ENCODE results near the gene TRAF5. TPM values are rescaled to one million over a fixed set of nuclear protein-coding genes. Genes with fewer than 3 reads are reported as not detected.

TRAF5 gene
- 10 to 100 TPM; 27.8 to 46.7 TPM for total RNA-seq

GRCh38 chr1:211326528-211327345 is at the start of gene TRAF5:
TRAF5 (plus strand) TSS chr1:211326833; CDS start chr1:211353240, 26,407 bp downstream.
- H3K4me1 Mint-ChIP-seq (ENCODE audit: low read depth in 2 of 2): peaks cover 54 to 56% of the 10 kb centered on the region in 2 donors
- no peaks in the 10 kb centered on the region for H3K27me3 Mint-ChIP-seq
- peak within 1 kb of the TSS; percentile 91 for H3K4me3 Mint-ChIP-seq
- ATAC-seq: peak; percentile 80 to 91
- DNase-seq (ENCODE audit: low spot score): peak; percentile 83
- no peaks in the 10 kb centered on the region for H3K36me3 Mint-ChIP-seq
- no peaks in the 10 kb centered on the region for H3K9me3 Mint-ChIP-seq
- H3K27ac Mint-ChIP-seq: peak within 1 kb of the TSS; percentile 96 to 98

GRCh38 chr1:211279340-211279739 is 47.3 kb upstream of the TRAF5 start:
- Mint-ChIP-seq H3K36me3 (peaks cover 4% of the 10 kb centered on the region), H3K4me1 (ENCODE audit: low read depth in 2 of 2) (no peaks in the 10 kb centered on the region), H3K27ac (no peak overlapping the region), H3K9me3 (no peaks in the 10 kb centered on the region), H3K4me3 (no peak overlapping the region), H3K27me3 (no peaks in the 10 kb centered on the region)
- ATAC-seq (no peak), DNase-seq (ENCODE audit: low spot score) (no peak)

- no peak overlapping the region for H3K27ac Mint-ChIP-seq
- peaks cover 0 to 4% of the 10 kb centered on the region in 2 donors for H3K4me1 Mint-ChIP-seq (ENCODE audit: low read depth in 2 of 2)
- ATAC-seq (no peak), DNase-seq (ENCODE audit: low spot score) (no peak)
- no peaks in the 10 kb centered on the region for H3K9me3 Mint-ChIP-seq
- H3K4me3 Mint-ChIP-seq: no peak overlapping the region
- peaks cover 4% of the 10 kb centered on the region for H3K36me3 Mint-ChIP-seq
- H3K27me3 Mint-ChIP-seq: no peaks in the 10 kb centered on the region
Observed at GRCh38 chr1:211280910-211281309, 45.7 kb upstream of the TRAF5 start.

- no peak for DNase-seq (ENCODE audit: low spot score)
- H3K27me3 Mint-ChIP-seq: no peaks in the 10 kb centered on the region
- H3K36me3 Mint-ChIP-seq: peaks cover 4% of the 10 kb centered on the region
- H3K4me3 Mint-ChIP-seq: no peak overlapping the region
- peaks cover 0 to 4% of the 10 kb centered on the region in 2 donors for H3K4me1 Mint-ChIP-seq (ENCODE audit: low read depth in 2 of 2)
- no peak for ATAC-seq
- no peaks in the 10 kb centered on the region for H3K9me3 Mint-ChIP-seq
- H3K27ac Mint-ChIP-seq: no peak overlapping the region
Observed at GRCh38 chr1:211281320-211282022, 45.2 kb upstream of the TRAF5 start.

- Mint-ChIP-seq H3K9me3 (no peaks in the 10 kb centered on the region), H3K4me1 (ENCODE audit: low read depth in 2 of 2) (peaks cover 0 to 4% of the 10 kb centered on the region in 2 donors), H3K36me3 (peaks cover 4% of the 10 kb centered on the region), H3K4me3 (no peak overlapping the region), H3K27ac (no peak overlapping the region), H3K27me3 (no peaks in the 10 kb centered on the region)
- ATAC-seq (no peak), DNase-seq (ENCODE audit: low spot score) (no peak)
Observed at GRCh38 chr1:211282023-211282373, 44.6 kb upstream of the TRAF5 start.

- Mint-ChIP-seq H3K27ac (no peak overlapping the region), H3K9me3 (no peaks in the 10 kb centered on the region), H3K36me3 (peaks cover 11% of the 10 kb centered on the region), H3K27me3 (no peaks in the 10 kb centered on the region), H3K4me1 (ENCODE audit: low read depth in 2 of 2) (peaks cover 0 to 6% of the 10 kb centered on the region in 2 donors), H3K4me3 (no peak overlapping the region)
- DNase-seq (ENCODE audit: low spot score): no peak
- ATAC-seq: no peak
Observed at GRCh38 chr1:211285196-211285595, 41.4 kb upstream of the TRAF5 start.

GRCh38 chr1:211287218-211287617 is 39.4 kb upstream of the TRAF5 start:
- no peaks in the 10 kb centered on the region for H3K9me3 Mint-ChIP-seq
- ATAC-seq: no peak
- DNase-seq (ENCODE audit: low spot score): no peak
- H3K36me3 Mint-ChIP-seq: peaks cover 26% of the 10 kb centered on the region
- H3K4me1 Mint-ChIP-seq (ENCODE audit: low read depth in 2 of 2): peaks cover 0 to 6% of the 10 kb centered on the region in 2 donors
- H3K27ac Mint-ChIP-seq: no peak overlapping the region
- H3K27me3 Mint-ChIP-seq: no peaks in the 10 kb centered on the region
- no peak overlapping the region for H3K4me3 Mint-ChIP-seq

GRCh38 chr1:211292411-211292810 is 34.2 kb upstream of the TRAF5 start:
- ATAC-seq: no peak
- no peaks in the 10 kb centered on the region for H3K9me3 Mint-ChIP-seq

GRCh38 chr1:211296396-211296795 is 30.2 kb upstream of the TRAF5 start:
- Mint-ChIP-seq H3K4me1 (ENCODE audit: low read depth in 2 of 2) (peaks cover 0 to 8% of the 10 kb centered on the region in 2 donors), H3K27me3 (no peaks in the 10 kb centered on the region), H3K4me3 (no peak overlapping the region), H3K9me3 (no peaks in the 10 kb centered on the region), H3K36me3 (peaks cover 33% of the 10 kb centered on the region), H3K27ac (no peak overlapping the region)
- ATAC-seq: no peak
- DNase-seq (ENCODE audit: low spot score): no peak

More at GRCh38 chr1:211292411-211292810, 34.2 kb upstream of the TRAF5 start:
- Mint-ChIP-seq H3K27me3 (no peaks in the 10 kb centered on the region), H3K36me3 (peaks cover 34% of the 10 kb centered on the region), H3K27ac (no peak overlapping the region), H3K4me3 (no peak overlapping the region), H3K4me1 (ENCODE audit: low read depth in 2 of 2) (peaks cover 0 to 10% of the 10 kb centered on the region in 2 donors)
- DNase-seq (ENCODE audit: low spot score): no peak

GRCh38 chr1:211305044-211305443 is 21.6 kb upstream of the TRAF5 start:
- peaks cover 0 to 15% of the 10 kb centered on the region in 2 donors for H3K4me1 Mint-ChIP-seq (ENCODE audit: low read depth in 2 of 2)
- H3K36me3 Mint-ChIP-seq: peaks cover 19% of the 10 kb centered on the region
- H3K27ac Mint-ChIP-seq: peak overlapping the region in 1 of 2 donors; percentile 61
- ATAC-seq (peak; percentile 77 to 99), DNase-seq (ENCODE audit: low spot score) (no peak)
- H3K4me3 Mint-ChIP-seq: no peak overlapping the region
- H3K27me3 Mint-ChIP-seq: no peaks in the 10 kb centered on the region
- H3K9me3 Mint-ChIP-seq: no peaks in the 10 kb centered on the region

- peaks cover 14% of the 10 kb centered on the region for H3K36me3 Mint-ChIP-seq
- no peak overlapping the region for H3K4me3 Mint-ChIP-seq
- H3K27me3 Mint-ChIP-seq: no peaks in the 10 kb centered on the region
- H3K4me1 Mint-ChIP-seq (ENCODE audit: low read depth in 2 of 2): peaks cover 0 to 4% of the 10 kb centered on the region in 2 donors
- no peaks in the 10 kb centered on the region for H3K9me3 Mint-ChIP-seq
- H3K27ac Mint-ChIP-seq: peak overlapping the region in 1 of 2 donors; percentile 30
- DNase-seq (ENCODE audit: low spot score) (no peak), ATAC-seq (no peak)
Observed at GRCh38 chr1:211309617-211310016, 17.0 kb upstream of the TRAF5 start.

- H3K36me3 Mint-ChIP-seq: peaks cover 14% of the 10 kb centered on the region
- H3K9me3 Mint-ChIP-seq: no peaks in the 10 kb centered on the region
- ATAC-seq (no peak), DNase-seq (ENCODE audit: low spot score) (no peak)
- H3K4me3 Mint-ChIP-seq: no peak overlapping the region
- no peaks in the 10 kb centered on the region for H3K27me3 Mint-ChIP-seq
- H3K4me1 Mint-ChIP-seq (ENCODE audit: low read depth in 2 of 2): no peaks in the 10 kb centered on the region
- H3K27ac Mint-ChIP-seq: no peak overlapping the region
Observed at GRCh38 chr1:211313392-211313791, 13.2 kb upstream of the TRAF5 start.

- Mint-ChIP-seq H3K27me3 (no peaks in the 10 kb centered on the region), H3K36me3 (peaks cover under 1% of the 10 kb centered on the region), H3K4me1 (ENCODE audit: low read depth in 2 of 2) (peaks cover 4 to 9% of the 10 kb centered on the region in 2 donors), H3K9me3 (no peaks in the 10 kb centered on the region), H3K27ac (no peak overlapping the region), H3K4me3 (no peak overlapping the region)
- no peak for ATAC-seq
- DNase-seq (ENCODE audit: low spot score): no peak
Observed at GRCh38 chr1:211318576-211319280, 7.9 kb upstream of the TRAF5 start.

GRCh38 chr1:211319892-211320291 is 6.7 kb upstream of the TRAF5 start:
- H3K4me3 Mint-ChIP-seq: no peak overlapping the region
- peaks cover 7 to 10% of the 10 kb centered on the region in 2 donors for H3K4me1 Mint-ChIP-seq (ENCODE audit: low read depth in 2 of 2)

More at GRCh38 chr1:211319892-211320291, 6.7 kb upstream of the TRAF5 start:
- no peaks in the 10 kb centered on the region for H3K27me3 Mint-ChIP-seq
- DNase-seq (ENCODE audit: low spot score): no peak
- ATAC-seq: no peak
- no peaks in the 10 kb centered on the region for H3K36me3 Mint-ChIP-seq
- H3K27ac Mint-ChIP-seq: no peak overlapping the region
- no peaks in the 10 kb centered on the region for H3K9me3 Mint-ChIP-seq
